Cardiac muscle cell (in vitro differentiated cells and primary cell): ENCODE data around the gene MERTK. TPM values are rescaled to one million over a fixed set of nuclear protein-coding genes. Genes with fewer than 3 reads are reported as not detected.
"Not testable (repeated sequence)": the region's sequence is repeated elsewhere in the genome, so short reads cannot be mapped to it uniquely, and the experiment has no call there.

Experiments used
- DNase-seq, 2 donors: peaks; one replicate each; pipeline versions ENCODE4 v3.0.0 to v3.0.0-alpha.2; 2010 to 2017; ENCODE audit warnings: low read depth in 1 of 2, low spot score in 1 of 2
- H3K27ac ChIP-seq: fragments of 200-600 bp; sonication (generic); 2 replicates; pipeline ENCODE4 v1.5.1; 2016
- H3K27me3 ChIP-seq: fragments of 200-600 bp; sonication (generic); 2 replicates; pipeline ENCODE4 v1.6.0; 2016; ENCODE audit warnings: control low read depth
- H3K36me3 ChIP-seq: fragments of 200-600 bp; sonication (generic); 2 replicates; pipeline ENCODE4 v1.5.1; 2016; ENCODE audit warnings: control low read depth
- H3K4me1 ChIP-seq: fragments of 200-600 bp; sonication (generic); 2 replicates; pipeline ENCODE4 v1.8.1; 2017; ENCODE audit warnings: low read depth, mild to moderate bottlenecking, mixed run types
- H3K4me3 ChIP-seq: fragments of 200-600 bp; sonication (generic); 2 replicates; pipeline ENCODE4 v1.5.1; 2016; ENCODE audit warnings: mild to moderate bottlenecking
- H3K9me3 ChIP-seq: fragments of 200-600 bp; sonication (generic); 2 replicates; pipeline ENCODE4 v1.5.1; 2017; ENCODE audit warnings: low read depth, mild to moderate bottlenecking, control low read depth
- CTCF ChIP-seq: IDR thresholded peaks from 2 replicates; pipeline ENCODE4 v1.5.1; 2012; ENCODE audit warnings: low read depth, mild to moderate bottlenecking, low read length
- polyA plus RNA-seq: library from polyadenylated mRNA; unstranded; fragments of >200 nt; fragmentation: Nextera tagmentation; extraction: Ambion mirVana; gene quantifications from 2 replicates; pipeline ENCODE4 v1.2.1, GENCODE V29; 2016
- total RNA-seq: library from RNA; depleted of rRNA; stranded (reverse); fragments of >200 nt; gene quantifications from 2 replicates; pipeline ENCODE4 v1.2.3, GENCODE V29; 2016

The MERTK gene
- total and polyA plus RNA-seq, 2 experiments from 2014 or later = 4.5 to 8.7 TPM

- H3K36me3 ChIP-seq = no peaks in the 10 kb centered on the region
- no peak for TF ChIP-seq CTCF
- peak overlapping the region; percentile 34 for H3K27ac ChIP-seq
Observed at GRCh38 chr2:111908578-111908977, 10.2 kb downstream of the MERTK start.

GRCh38 chr2:111909079-111909478 lies 10.7 kb downstream of the MERTK start:
- Histone ChIP-seq H3K27me3 (no peaks in the 10 kb centered on the region), H3K9me3 (no peaks in the 10 kb centered on the region), H3K4me1 (peaks cover 21% of the 10 kb centered on the region), H3K4me3 (no peak overlapping the region), H3K36me3 (no peaks in the 10 kb centered on the region), H3K27ac (peak overlapping the region; percentile 34)
- DNase-seq = no peak
- no peak for TF ChIP-seq CTCF

More at GRCh38 chr2:111908578-111908977, 10.2 kb downstream of the MERTK start:
- Histone ChIP-seq H3K27me3 (no peaks in the 10 kb centered on the region), H3K4me3 (no peak overlapping the region), H3K9me3 (no peaks in the 10 kb centered on the region), H3K4me1 (peaks cover 25% of the 10 kb centered on the region)
- no peak for DNase-seq

GRCh38 chr2:111909997-111910396 lies 11.6 kb downstream of the MERTK start:
- H3K27me3 ChIP-seq, H3K4me3 ChIP-seq, H3K36me3 ChIP-seq, DNase-seq, H3K27ac ChIP-seq, H3K9me3 ChIP-seq: not testable (repeated sequence)
- peaks cover 12% of the 10 kb centered on the region for H3K4me1 ChIP-seq

GRCh38 chr2:111910609-111911277 lies 12.3 kb downstream of the MERTK start:
- no peak for DNase-seq
- Histone ChIP-seq H3K4me1 (peaks cover 12% of the 10 kb centered on the region), H3K4me3 (no peak overlapping the region), H3K36me3 (no peaks in the 10 kb centered on the region), H3K9me3 (no peaks in the 10 kb centered on the region), H3K27me3 (no peaks in the 10 kb centered on the region), H3K27ac (no peak overlapping the region)
- TF ChIP-seq CTCF = no peak

GRCh38 chr2:111911295-111911977 lies 13.0 kb downstream of the MERTK start:
- H3K4me1 ChIP-seq = peaks cover 12% of the 10 kb centered on the region
- H3K36me3 ChIP-seq, H3K9me3 ChIP-seq, H3K27ac ChIP-seq, DNase-seq, H3K4me3 ChIP-seq, H3K27me3 ChIP-seq: not testable (repeated sequence)

- no peak overlapping the region for H3K4me3 ChIP-seq
- H3K27ac ChIP-seq = no peak overlapping the region
- TF ChIP-seq CTCF = no peak
- no peaks in the 10 kb centered on the region for H3K27me3 ChIP-seq
- no peak for DNase-seq
- H3K4me1 ChIP-seq = peaks cover 12% of the 10 kb centered on the region
- no peaks in the 10 kb centered on the region for H3K36me3 ChIP-seq
- no peaks in the 10 kb centered on the region for H3K9me3 ChIP-seq
Observed at GRCh38 chr2:111912547-111912946, 14.1 kb downstream of the MERTK start.
